ENCODE results near the gene FAM174B. TPM values are rescaled to one million over a fixed set of nuclear protein-coding genes. Genes with fewer than 3 reads are reported as not detected.

The FAM174B gene
- total RNA-seq, 1 donor, result 2.2 TPM

DNA sequence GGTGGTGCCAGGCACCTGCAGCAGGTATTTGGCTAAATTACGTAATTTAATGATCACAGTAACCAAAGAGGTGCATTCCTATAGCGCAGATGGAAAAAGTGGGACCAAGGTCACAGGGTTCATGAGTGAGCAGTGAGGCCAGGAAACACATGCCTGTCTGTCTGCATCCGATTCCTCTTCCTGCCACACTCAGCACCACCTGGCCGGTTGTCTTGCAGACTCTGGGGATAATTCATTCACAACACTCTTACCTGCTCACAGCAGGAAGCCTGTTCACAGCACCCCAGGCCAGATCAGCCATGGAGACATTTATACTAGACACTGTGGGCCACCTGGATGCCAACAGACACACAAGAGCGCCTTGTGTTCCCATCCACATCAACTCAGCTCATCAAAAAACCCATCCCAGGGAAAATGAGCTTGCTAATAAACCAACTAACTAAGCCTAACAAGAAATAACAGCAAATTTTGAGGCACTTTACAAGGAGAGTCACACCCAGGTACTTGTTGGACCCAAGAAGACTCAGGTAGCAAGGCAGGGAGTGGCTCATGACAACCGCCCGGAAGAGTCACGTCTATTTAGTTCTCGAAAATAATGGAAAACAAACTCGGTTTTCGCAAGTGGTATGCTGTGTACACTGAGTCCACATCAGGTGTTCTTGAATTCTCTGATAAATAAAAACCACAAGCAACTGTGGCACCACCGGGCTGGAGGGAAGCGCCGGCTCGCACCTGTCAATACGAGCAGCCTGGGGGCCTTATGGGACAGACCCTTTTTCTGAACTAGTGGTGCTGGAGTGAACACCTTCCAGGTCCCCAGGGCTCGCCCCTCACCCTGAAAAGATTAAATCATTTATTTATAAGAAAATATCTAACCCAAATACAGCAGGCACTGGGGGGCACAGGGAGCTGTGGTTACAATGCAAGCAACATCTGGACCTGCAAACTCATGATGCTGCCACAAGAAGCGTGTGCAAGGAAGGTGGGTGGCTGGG is 40.5 kb downstream of the FAM174B start:
- DNase-seq (ENCODE audit: low read depth), result no peak
- H3K4me3 ChIP-seq (ENCODE audit: low read depth, low read length), result no peak overlapping the region
- TF ChIP-seq, protein P1, sequence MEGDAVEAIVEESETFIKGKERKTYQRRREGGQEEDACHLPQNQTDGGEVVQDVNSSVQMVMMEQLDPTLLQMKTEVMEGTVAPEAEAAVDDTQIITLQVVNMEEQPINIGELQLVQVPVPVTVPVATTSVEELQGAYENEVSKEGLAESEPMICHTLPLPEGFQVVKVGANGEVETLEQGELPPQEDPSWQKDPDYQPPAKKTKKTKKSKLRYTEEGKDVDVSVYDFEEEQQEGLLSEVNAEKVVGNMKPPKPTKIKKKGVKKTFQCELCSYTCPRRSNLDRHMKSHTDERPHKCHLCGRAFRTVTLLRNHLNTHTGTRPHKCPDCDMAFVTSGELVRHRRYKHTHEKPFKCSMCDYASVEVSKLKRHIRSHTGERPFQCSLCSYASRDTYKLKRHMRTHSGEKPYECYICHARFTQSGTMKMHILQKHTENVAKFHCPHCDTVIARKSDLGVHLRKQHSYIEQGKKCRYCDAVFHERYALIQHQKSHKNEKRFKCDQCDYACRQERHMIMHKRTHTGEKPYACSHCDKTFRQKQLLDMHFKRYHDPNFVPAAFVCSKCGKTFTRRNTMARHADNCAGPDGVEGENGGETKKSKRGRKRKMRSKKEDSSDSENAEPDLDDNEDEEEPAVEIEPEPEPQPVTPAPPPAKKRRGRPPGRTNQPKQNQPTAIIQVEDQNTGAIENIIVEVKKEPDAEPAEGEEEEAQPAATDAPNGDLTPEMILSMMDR (IDR thresholded peaks at IDR 0.05; ENCODE audit: insufficient read depth, low read length), result no peak

DNA sequence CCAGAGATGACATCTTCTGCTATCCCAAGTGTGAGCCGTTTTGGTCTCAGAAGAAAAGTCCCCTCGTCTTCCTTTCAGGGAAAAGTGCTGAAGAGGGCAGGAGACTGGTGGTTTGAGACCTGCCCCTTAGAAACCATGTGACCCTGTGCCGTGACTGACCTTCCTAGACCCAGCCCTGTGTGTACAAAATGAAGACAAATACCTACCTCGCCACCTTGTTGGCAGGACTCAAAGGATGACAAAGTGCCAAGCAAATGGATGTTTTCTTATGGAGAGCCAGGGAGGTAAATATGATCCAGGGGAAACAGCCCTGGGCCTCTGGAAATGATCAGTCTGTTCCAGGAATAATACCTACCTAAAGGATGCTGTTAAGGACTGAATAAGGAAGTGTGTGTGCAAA is 41.3 kb downstream of the FAM174B start:
- no peak for DNase-seq (ENCODE audit: low read depth)
- no peak overlapping the region for H3K4me3 ChIP-seq (ENCODE audit: low read depth, low read length)
- TF ChIP-seq, protein P1 (IDR thresholded peaks at IDR 0.05; ENCODE audit: insufficient read depth, low read length), result no peak

DNA sequence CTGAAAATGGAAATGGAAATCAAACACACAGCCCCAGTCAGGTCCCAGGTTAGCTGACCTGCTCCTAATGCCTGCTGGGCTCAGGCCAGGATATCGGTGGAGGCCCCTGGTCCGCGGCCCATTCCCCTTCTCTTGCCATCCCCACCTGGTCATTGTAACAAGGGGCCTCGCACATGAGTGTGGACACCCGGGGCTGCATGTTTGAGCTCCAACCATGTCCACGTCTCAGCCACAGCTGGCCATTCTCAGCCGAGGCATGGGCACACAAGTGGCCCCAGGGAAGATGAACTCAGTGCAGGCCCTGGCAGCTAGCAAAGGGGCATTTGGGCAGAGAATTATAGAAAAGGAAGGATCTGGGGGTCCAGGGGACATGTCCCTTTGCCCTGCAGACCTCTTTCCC is 41.7 kb downstream of the FAM174B start:
- no peak for DNase-seq (ENCODE audit: low read depth)
- TF ChIP-seq, protein P1 (IDR thresholded peaks at IDR 0.05; ENCODE audit: insufficient read depth, low read length), result no peak
- H3K4me3 ChIP-seq (ENCODE audit: low read depth, low read length), result no peak overlapping the region

DNA sequence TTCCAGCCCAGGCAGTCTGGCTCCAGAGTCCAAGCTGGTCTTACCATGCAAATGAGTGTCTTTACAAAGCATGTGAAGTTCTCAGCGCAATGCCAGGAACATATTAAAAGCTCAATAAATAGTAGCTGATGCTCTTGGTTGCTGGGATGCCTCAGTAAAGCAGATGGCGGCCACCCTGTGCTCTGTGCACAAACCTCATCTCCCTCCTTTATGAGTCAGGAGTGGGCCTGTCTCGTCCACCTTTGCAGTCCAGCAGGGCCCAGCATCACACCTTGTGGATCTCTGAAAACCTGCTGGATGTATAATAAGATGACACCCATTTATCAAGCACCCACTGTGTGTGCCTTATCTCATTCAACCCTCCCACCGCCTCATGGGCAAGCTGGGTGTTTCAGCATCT is 42.7 kb downstream of the FAM174B start:
- no peak overlapping the region for H3K4me3 ChIP-seq (ENCODE audit: low read depth, low read length)
- DNase-seq (ENCODE audit: low read depth), result no peak
- TF ChIP-seq, protein P1 (IDR thresholded peaks at IDR 0.05; ENCODE audit: insufficient read depth, low read length), result no peak

DNA sequence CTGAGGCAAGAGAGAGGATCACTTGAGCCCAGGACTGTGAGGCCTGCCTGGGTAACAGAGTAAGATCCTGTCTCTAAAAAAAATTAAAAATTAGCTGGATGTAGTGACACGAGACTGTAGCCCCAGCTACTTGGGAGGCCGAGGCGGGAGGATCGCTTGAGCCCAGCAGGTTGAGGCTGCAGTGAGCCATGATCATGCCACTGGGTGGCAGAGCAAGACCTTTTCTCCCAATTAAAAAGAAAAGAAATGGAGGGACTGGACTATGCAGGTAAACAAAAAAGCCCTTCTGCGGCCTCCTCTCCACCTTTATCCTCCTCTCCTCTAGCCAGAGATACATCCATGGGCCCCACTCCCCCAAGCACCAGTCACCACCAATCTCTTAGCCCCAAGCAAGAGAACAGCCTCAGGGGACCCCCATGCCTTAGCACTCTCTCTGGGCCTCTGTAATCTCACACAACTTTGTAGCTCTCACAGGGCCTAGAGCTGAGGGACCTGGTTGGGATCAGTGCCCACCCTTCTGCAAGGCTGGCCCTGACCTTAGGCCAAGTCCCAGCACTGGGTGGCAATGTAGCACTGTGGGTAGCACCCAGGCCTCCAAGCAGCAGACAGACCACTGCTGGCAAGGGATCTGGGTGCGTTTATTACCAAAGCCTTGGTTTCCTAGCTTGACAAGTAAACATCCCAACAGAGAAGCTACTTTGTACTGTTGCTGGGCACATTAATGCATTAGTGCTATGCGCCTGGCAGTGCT is 43.4 kb downstream of the FAM174B start:
- TF ChIP-seq, protein P1 (IDR thresholded peaks at IDR 0.05; ENCODE audit: insufficient read depth, low read length), result no peak
- H3K4me3 ChIP-seq (ENCODE audit: low read depth, low read length), result no peak overlapping the region
- no peak for DNase-seq (ENCODE audit: low read depth)

DNA sequence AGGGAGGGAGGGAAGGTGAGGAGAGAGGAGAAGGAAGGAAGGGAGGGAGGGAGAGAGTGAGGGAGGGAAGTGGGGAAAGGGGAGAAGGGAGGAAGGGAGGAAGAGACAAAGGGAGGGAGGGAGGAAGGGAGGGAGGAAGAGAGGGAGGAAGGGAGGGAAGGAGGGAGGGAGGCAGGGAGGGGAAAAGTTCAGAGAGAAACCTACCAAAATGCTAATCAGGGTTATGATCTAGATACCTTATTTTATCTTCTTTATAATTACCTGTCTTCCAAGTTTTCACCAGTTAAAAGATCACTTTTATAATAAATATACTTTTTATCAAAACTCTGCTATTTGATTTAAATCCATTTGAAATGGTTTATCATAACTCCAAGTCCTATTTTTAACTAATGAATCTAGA is 44.4 kb downstream of the FAM174B start:
- no peak overlapping the region for H3K4me3 ChIP-seq (ENCODE audit: low read depth, low read length)
- TF ChIP-seq, protein P1 (IDR thresholded peaks at IDR 0.05; ENCODE audit: insufficient read depth, low read length), result no peak
- DNase-seq (ENCODE audit: low read depth), result no peak

All from fibroblast of the aortic adventitia (primary cell).